B cell (primary cell): ENCODE data around the gene TMEM255B. TPM values are rescaled to one million over a fixed set of nuclear protein-coding genes. Genes with fewer than 3 reads are reported as not detected.

Experiments
- ATAC-seq: fragments of 200-7000 bp; cut with Tn5 transposase; one replicate; pipeline ENCODE4 v1.10.0; 2021; ENCODE audit warnings: low read depth, mild to moderate bottlenecking, moderate number of reproducible peaks, moderate library complexity
- CTCF ChIA-PET: fragments of 350-600 bp; sonication (Branson Sonifier 250); formaldehyde crosslinking; loops from one replicate; lab custom pipeline; 2021; ENCODE audit warnings: antibody characterized with exemption, inconsistent platforms; lab: Charles Lee
- POLR2A ChIA-PET: fragments of 350-600 bp; sonication (Branson Sonifier 250); formaldehyde crosslinking; loops from one replicate; lab custom pipeline; 2021; ENCODE audit warnings: antibody characterized with exemption; lab: Charles Lee
- DNase-seq: peaks from one replicate; pipeline ENCODE4 v3.0.0; 2013
- H2AFZ ChIP-seq: 2 replicates; pipeline ENCODE4 v1.6.1; 2012; ENCODE audit warnings: mild to moderate bottlenecking, low read depth, low read length; ENCODE audit not compliant: insufficient read depth, poor library complexity, severe bottlenecking
- H3K27ac ChIP-seq, 2 donors: 1 replicate in 1 of 2; 2 replicates in 1 of 2; pipeline ENCODE4 v1.5.1; 2012 to 2013; ENCODE audit warnings: low read length in 2 of 2, mild to moderate bottlenecking in 2 of 2, moderate library complexity in 1 of 2
- H3K27me3 ChIP-seq, 4 experiments: fragments of 200-600 bp in 1 of 4; sonication (generic) in 1 of 4; replicated peaks in 1 of 4; 1 replicate in 2 of 4; 2 replicates in 2 of 4; pipeline versions ENCODE4 v1.6.1 to v1.7.0; 2013 to 2016; ENCODE audit warnings: low read length in 3 of 4, mild to moderate bottlenecking in 2 of 4, mixed read lengths in 1 of 4, moderate library complexity in 1 of 4; ENCODE audit not compliant: insufficient read depth in 4 of 4, control insufficient read depth in 3 of 4; ENCODE audit errors: control extremely low read depth in 1 of 4
- H3K36me3 ChIP-seq, 2 experiments: replicated peaks in 1 of 2; 1 replicate in 1 of 2; 2 replicates in 1 of 2; pipeline versions ENCODE4 v1.6.1 to v1.7.1; 2013; ENCODE audit warnings: low read length in 1 of 2; ENCODE audit not compliant: insufficient read depth in 2 of 2, control insufficient read depth in 1 of 2; ENCODE audit errors: control extremely low read depth in 1 of 2, extremely low read depth in 1 of 2
- H3K4me1 ChIP-seq, 2 donors: fragments of 200-600 bp in 1 of 2; sonication (generic) in 1 of 2; 1 replicate in 1 of 2; 2 replicates in 1 of 2; pipeline versions ENCODE4 v1.5.1 to v1.6.1; 2013 to 2017; ENCODE audit warnings: low read length in 2 of 2; ENCODE audit not compliant: control insufficient read depth in 2 of 2, insufficient read depth in 2 of 2
- H3K4me2 ChIP-seq: replicated peaks from 2 replicates; pipeline ENCODE3; 2012; ENCODE audit warnings: mild to moderate bottlenecking, low read depth, low read length; ENCODE audit not compliant: poor library complexity, severe bottlenecking
- H3K4me3 ChIP-seq, 5 experiments: fragments of 200-600 bp in 1 of 5; sonication (generic) in 1 of 5; 1 replicate in 3 of 5; 2 replicates in 2 of 5; pipeline versions ENCODE4 v1.5.1 to v1.7.0; 2011 to 2016; ENCODE audit warnings: low read length in 4 of 5, mild to moderate bottlenecking in 4 of 5, low read depth in 2 of 5, control low read depth in 1 of 5, moderate library complexity in 1 of 5; ENCODE audit not compliant: insufficient read depth in 1 of 5; ENCODE audit errors: control extremely low read depth in 1 of 5, extremely low read depth in 1 of 5
- H3K79me2 ChIP-seq: fragments of 200-600 bp; sonication (generic); one replicate; pipeline ENCODE4 v1.6.0; 2016; ENCODE audit warnings: low read length; ENCODE audit not compliant: control insufficient read depth, insufficient read depth
- H3K9ac ChIP-seq: fragments of 200-600 bp; sonication (generic); 2 replicates; pipeline ENCODE4 v1.6.1; 2017; ENCODE audit warnings: mild to moderate bottlenecking, low read length, moderate library complexity
- H3K9me3 ChIP-seq, 3 donors: one replicate each; pipeline versions ENCODE4 v1.6.1 to v1.7.1; 2013; ENCODE audit warnings: low read length in 2 of 3; ENCODE audit not compliant: control insufficient read depth in 2 of 3, insufficient read depth in 1 of 3; ENCODE audit errors: control extremely low read depth in 1 of 3
- H4K20me1 ChIP-seq: 2 replicates; pipeline ENCODE4 v1.6.0; 2012; ENCODE audit warnings: mild to moderate bottlenecking, low read length; ENCODE audit not compliant: insufficient read depth, control insufficient read depth, poor library complexity, severe bottlenecking
- H3K27ac Mint-ChIP-seq: one replicate; pipeline ENCODE4 v1.8.0; 2021; ENCODE audit warnings: mixed read lengths
- H3K27me3 Mint-ChIP-seq: one replicate; pipeline ENCODE4 v1.8.0; 2021; ENCODE audit warnings: mixed read lengths
- H3K4me1 Mint-ChIP-seq: one replicate; pipeline ENCODE4 v1.8.0; 2021; ENCODE audit warnings: mixed read lengths
- H3K4me3 Mint-ChIP-seq: one replicate; pipeline ENCODE4 v1.8.0; 2021; ENCODE audit warnings: mixed read lengths
- H3K9me3 Mint-ChIP-seq: one replicate; pipeline ENCODE4 v1.8.0; 2022; ENCODE audit warnings: mixed read lengths; ENCODE audit not compliant: insufficient read depth
- EZH2 ChIP-seq: IDR thresholded peaks from 2 replicates; pipeline ENCODE4 v1.6.1; 2012; ENCODE audit warnings: borderline replicate concordance, low read depth, mild to moderate bottlenecking, moderate library complexity, low read length; ENCODE audit not compliant: insufficient read depth, poor library complexity, severe bottlenecking
- WGBS: methylation state at CpG from one replicate; pipeline ENCODE4 v1.1.5; 2013; ENCODE audit warnings: missing lambda C conversion rate; ENCODE audit not compliant: insufficient coverage; 5-methylcytosine and 5-hydroxymethylcytosine counted together
- intact Hi-C: fragments of 100-400 bp; cut with micrococcal nuclease; formaldehyde crosslinking; loops from one replicate; pipeline ENCODE4 v1.10.0; 2022
- polyA plus RNA-seq: library from polyadenylated mRNA; depleted of rRNA; stranded (reverse); fragments of >200 nt; gene quantifications from 2 replicates; pipeline ENCODE4 v1.2.3, GENCODE V29; 2012
- total RNA-seq, 2 donors: library from RNA; stranded (reverse); fragments of 120-200 nt in 1 of 2; gene quantifications; 1 replicate in 1 of 2; 2 replicates in 1 of 2; pipeline versions ENCODE4 v1.2.3 to v1.2.4, GENCODE V29; 2013 to 2022
- TF ChIP-seq, protein P1 (sequence below): fragments of 200-600 bp; IDR thresholded peaks from one replicate; pipeline ENCODE4 v1.8.0; 2022; ENCODE audit warnings: antibody characterized with exemption, mild to moderate bottlenecking

The TMEM255B gene
- total and polyA plus RNA-seq, 2 donors (not counting 1 experiment from before 2014, with no cell fraction given), result 2.1 to 8.2 TPM

DNA sequence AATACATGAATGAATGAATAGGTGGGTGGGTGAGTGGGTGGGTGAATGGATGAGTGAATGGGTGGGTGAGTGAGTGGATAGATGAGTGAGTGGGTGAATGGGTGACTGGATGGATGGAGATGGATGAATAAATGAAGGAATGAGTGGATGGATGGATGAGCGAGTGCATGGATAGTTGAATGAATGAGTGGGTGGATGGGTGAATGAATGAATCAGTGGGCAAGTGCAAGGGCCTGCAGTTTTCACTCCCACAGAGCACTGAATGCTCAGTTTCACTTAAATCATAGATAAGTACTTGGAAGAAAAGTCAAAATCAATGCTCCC is 92.4 kb downstream of the TMEM255B start:
- Histone ChIP-seq H3K36me3 (no peaks in the 10 kb centered on the region), H3K27me3 (peaks cover 0 to 38% (median 15%) of the 10 kb centered on the region in 4 experiments), H3K4me3 (no peak overlapping the region), H3K9ac (no peak overlapping the region), H3K79me2 (no peaks in the 10 kb centered on the region), H3K4me1 (peaks cover 0 to 8% of the 10 kb centered on the region in 2 donors), H3K9me3 (peaks cover 0 to 33% (median 0%) of the 10 kb centered on the region in 3 donors), H4K20me1 (no peaks in the 10 kb centered on the region), H2AFZ (no peak overlapping the region), H3K27ac (no peak overlapping the region), H3K4me2 (no peak overlapping the region)
- Mint-ChIP-seq H3K27me3 (peaks cover 19% of the 10 kb centered on the region), H3K4me1 (peaks cover 6% of the 10 kb centered on the region), H3K4me3 (no peak overlapping the region), H3K9me3 (no peaks in the 10 kb centered on the region), H3K27ac (no peak overlapping the region)
- ChIA-PET POLR2A (no interaction called here), CTCF (no interaction called here)
- intact Hi-C loops, result no loop called here
- no peak for ATAC-seq
- TF ChIP-seq EZH2, result no peak
- TF ChIP-seq, protein P1, sequence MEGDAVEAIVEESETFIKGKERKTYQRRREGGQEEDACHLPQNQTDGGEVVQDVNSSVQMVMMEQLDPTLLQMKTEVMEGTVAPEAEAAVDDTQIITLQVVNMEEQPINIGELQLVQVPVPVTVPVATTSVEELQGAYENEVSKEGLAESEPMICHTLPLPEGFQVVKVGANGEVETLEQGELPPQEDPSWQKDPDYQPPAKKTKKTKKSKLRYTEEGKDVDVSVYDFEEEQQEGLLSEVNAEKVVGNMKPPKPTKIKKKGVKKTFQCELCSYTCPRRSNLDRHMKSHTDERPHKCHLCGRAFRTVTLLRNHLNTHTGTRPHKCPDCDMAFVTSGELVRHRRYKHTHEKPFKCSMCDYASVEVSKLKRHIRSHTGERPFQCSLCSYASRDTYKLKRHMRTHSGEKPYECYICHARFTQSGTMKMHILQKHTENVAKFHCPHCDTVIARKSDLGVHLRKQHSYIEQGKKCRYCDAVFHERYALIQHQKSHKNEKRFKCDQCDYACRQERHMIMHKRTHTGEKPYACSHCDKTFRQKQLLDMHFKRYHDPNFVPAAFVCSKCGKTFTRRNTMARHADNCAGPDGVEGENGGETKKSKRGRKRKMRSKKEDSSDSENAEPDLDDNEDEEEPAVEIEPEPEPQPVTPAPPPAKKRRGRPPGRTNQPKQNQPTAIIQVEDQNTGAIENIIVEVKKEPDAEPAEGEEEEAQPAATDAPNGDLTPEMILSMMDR, result no peak
- DNase-seq, result no peak
- WGBS, result 100% methylated on average over 1 of the region's 1 CpG

DNA sequence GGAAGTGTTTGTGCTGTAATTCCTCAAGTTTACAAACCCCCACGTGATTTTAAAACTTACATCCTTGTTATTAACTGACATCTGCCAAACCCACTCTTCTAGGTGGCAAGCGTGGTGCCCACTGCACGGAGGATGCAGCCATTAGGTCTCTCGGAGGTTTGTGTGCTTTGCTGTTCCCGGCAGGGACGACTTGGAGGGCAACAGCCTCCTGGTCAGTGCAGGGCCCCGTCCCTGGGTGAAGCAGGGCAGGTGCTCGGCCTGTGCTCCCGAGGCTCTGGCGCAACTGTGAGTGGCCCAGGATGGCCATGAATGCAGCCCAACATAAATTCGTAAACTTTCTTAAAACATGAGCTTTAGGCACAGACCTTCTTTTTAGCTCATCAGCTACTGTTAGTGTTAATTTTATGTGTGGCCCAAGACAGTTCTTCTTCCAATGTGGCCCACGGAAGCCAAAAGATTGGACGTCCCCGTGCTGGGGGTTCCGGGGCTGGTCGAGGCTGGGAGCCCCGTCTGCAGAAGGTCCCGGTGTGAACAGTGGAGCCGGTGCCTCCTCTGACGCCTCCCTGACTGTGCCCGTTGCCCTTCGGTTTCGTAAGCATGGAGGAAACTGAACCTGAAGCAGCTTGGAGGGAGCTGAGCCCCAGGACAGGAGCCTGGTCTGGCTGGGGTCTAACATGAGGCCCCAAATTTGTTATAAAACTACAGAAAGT is 93.0 kb downstream of the TMEM255B start:
- Mint-ChIP-seq H3K9me3 (no peaks in the 10 kb centered on the region), H3K4me3 (no peak overlapping the region), H3K27me3 (peaks cover 23% of the 10 kb centered on the region), H3K4me1 (peaks cover 6% of the 10 kb centered on the region), H3K27ac (no peak overlapping the region)
- Histone ChIP-seq H3K9ac (no peak overlapping the region), H3K4me3 (no peak overlapping the region), H3K4me2 (no peak overlapping the region), H3K9me3 (peaks cover 0 to 31% (median 0%) of the 10 kb centered on the region in 3 donors), H3K36me3 (no peaks in the 10 kb centered on the region), H4K20me1 (no peaks in the 10 kb centered on the region), H3K4me1 (peaks cover 0 to 8% of the 10 kb centered on the region in 2 donors), H3K27ac (no peak overlapping the region), H2AFZ (no peak overlapping the region), H3K27me3 (peaks cover 0 to 43% (median 14%) of the 10 kb centered on the region in 4 experiments), H3K79me2 (no peaks in the 10 kb centered on the region)
- TF ChIP-seq EZH2, result no peak
- TF ChIP-seq, protein P1, result no peak
- intact Hi-C loops, result no loop called here
- ATAC-seq (no peak), DNase-seq (no peak)
- POLR2A ChIA-PET, result no interaction called here
- CTCF ChIA-PET, result no interaction called here
- 95% methylated on average over 21 of the region's 23 CpGs for WGBS
